GM12864 (cell line): ENCODE data around the gene C2orf74.

ENCODE experiments used
- DNase-seq: peaks from one replicate; pipeline ENCODE4 v3.0.0-alpha.2; 2011; ENCODE audit warnings: low read depth
- H3K4me3 ChIP-seq: 2 replicates; pipeline ENCODE4 v1.5.1; 2011; ENCODE audit warnings: mild to moderate bottlenecking, low read depth, low read length, control low read depth
- TF ChIP-seq, protein P1 (sequence below): IDR thresholded peaks from 2 replicates; pipeline ENCODE4 v1.5.1; 2011; ENCODE audit warnings: low read depth, mild to moderate bottlenecking, moderate library complexity, low read length, control low read depth, inconsistent platforms; ENCODE audit errors: missing control alignments

The C2orf74 gene

DNA sequence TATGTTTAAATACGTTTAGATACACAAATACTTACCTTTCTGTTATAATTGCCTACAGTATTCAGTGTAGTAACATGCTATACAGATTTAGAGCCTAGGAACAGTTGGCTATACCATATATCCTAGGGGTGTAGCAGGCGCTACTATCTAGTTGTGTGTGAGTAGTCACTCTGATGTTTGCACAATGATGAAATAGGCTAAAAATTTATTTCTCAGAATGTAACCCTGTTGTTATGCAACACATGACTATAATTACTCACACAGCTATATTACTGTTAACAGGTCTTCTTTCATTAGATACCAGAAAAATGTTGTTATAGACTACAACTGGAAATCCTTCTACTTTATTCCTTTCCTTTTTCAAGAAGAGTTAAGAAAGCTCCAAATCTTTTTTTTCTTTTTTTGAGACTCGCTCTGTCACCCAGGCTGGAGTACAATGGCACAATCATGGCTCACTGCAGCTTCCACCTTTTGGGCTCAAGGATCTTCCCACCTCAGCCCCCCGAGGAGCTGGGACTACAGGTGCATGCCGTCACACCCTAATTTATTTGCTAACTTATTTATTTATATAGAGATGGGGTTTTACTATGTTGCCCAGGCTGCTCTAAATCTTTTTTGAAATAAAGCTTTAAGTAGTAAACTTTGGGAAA lies 48.5 kb downstream of the C2orf74 start:
- DNase-seq = no peak
- TF ChIP-seq, protein P1, sequence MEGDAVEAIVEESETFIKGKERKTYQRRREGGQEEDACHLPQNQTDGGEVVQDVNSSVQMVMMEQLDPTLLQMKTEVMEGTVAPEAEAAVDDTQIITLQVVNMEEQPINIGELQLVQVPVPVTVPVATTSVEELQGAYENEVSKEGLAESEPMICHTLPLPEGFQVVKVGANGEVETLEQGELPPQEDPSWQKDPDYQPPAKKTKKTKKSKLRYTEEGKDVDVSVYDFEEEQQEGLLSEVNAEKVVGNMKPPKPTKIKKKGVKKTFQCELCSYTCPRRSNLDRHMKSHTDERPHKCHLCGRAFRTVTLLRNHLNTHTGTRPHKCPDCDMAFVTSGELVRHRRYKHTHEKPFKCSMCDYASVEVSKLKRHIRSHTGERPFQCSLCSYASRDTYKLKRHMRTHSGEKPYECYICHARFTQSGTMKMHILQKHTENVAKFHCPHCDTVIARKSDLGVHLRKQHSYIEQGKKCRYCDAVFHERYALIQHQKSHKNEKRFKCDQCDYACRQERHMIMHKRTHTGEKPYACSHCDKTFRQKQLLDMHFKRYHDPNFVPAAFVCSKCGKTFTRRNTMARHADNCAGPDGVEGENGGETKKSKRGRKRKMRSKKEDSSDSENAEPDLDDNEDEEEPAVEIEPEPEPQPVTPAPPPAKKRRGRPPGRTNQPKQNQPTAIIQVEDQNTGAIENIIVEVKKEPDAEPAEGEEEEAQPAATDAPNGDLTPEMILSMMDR = no peak
- H3K4me3 ChIP-seq = no peak overlapping the region

DNA sequence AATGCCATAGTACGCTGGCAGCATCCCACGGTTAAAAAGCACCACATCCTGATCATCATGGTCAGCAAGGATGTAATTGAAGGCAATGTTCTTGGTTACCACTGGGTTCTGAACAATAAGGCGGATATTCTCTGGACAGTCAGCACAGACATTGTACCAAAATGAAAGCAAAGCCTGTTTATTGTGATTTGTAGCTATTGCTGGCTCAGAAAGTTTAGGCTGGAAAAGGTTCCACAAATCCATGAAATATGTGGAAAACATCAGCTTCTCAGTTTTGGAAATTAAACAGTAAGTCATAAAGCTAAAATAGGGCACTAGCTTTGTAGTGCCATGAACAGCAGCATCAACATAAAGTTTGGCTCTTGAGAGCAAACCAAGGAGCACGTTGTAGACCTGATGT lies 52.2 kb downstream of the C2orf74 start:
- no peak for DNase-seq
- TF ChIP-seq, protein P1 = no peak
- no peak overlapping the region for H3K4me3 ChIP-seq
